ENCODE measurements around the gene COBL. TPM values are rescaled to one million over a fixed set of nuclear protein-coding genes. Genes with fewer than 3 reads are reported as not detected.

The COBL gene
- total RNA-seq, 4 donors from 2014 or later = 50.2 to 156 (median 65.1) TPM

DNA sequence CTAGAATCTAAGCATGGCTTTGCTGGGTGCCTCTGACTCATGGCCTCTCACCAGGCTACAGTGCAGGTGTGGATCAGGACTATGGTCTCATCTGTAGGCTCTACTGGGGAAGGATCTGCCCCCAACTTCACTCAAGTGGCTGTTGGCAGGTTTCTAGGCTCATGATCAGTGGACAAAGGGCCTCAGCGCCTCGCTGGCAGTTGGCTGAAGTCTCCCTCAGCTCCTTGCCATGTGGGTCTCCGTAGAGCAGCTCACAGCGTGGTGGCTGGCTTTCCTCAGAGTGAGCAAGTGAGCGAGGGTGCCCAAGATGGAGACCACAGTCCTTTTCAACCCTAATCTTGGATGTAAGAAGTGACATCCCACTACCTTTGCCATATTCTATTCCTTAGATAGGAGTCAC is 238.0 kb downstream of the COBL start:
- no peak for DNase-seq (ENCODE audit: low spot score in 2 of 2)

DNA sequence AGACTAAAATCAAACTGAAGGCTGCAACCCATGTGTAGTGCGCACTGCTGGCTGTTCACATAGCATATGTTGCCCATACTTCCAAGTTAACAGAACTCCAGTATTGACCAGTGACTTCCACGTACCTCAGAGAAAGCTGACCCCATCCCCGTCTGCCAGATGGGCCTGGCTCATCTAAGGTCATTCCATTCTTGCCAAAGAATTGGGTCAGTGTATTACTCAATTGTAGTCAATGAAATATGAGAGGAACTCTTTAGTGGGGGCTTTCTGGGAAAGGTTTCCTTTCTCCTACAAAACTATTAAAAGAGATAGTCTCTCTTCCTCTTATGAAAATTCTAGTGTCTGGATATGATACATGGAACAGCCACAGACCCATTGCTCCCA is 238.6 kb downstream of the COBL start:
- no peak overlapping the region for H3K4me3 ChIP-seq
- H3K27me3 ChIP-seq = no peaks in the 10 kb centered on the region
- TF ChIP-seq EP300 (IDR thresholded peaks at IDR 0.05) = no peak
- H3K27ac ChIP-seq = no peak overlapping the region
- no peak for DNase-seq (ENCODE audit: low spot score in 2 of 2)
- peaks cover 13% of the 10 kb centered on the region for H3K4me1 ChIP-seq
- 75% methylated on average over 3 of the region's 3 CpGs for WGBS
- H3K9me3 ChIP-seq = no peaks in the 10 kb centered on the region
- no peaks in the 10 kb centered on the region for H3K36me3 ChIP-seq

More for the DNA sequence above, 238.0 kb downstream of the COBL start:
- H3K36me3 ChIP-seq = no peaks in the 10 kb centered on the region
- no peaks in the 10 kb centered on the region for H3K27me3 ChIP-seq
- no peak overlapping the region for H3K4me3 ChIP-seq
- 96% methylated on average over 5 of the region's 5 CpGs for WGBS
- peaks cover 13% of the 10 kb centered on the region for H3K4me1 ChIP-seq
- no peak overlapping the region for H3K27ac ChIP-seq
- TF ChIP-seq, protein P1, sequence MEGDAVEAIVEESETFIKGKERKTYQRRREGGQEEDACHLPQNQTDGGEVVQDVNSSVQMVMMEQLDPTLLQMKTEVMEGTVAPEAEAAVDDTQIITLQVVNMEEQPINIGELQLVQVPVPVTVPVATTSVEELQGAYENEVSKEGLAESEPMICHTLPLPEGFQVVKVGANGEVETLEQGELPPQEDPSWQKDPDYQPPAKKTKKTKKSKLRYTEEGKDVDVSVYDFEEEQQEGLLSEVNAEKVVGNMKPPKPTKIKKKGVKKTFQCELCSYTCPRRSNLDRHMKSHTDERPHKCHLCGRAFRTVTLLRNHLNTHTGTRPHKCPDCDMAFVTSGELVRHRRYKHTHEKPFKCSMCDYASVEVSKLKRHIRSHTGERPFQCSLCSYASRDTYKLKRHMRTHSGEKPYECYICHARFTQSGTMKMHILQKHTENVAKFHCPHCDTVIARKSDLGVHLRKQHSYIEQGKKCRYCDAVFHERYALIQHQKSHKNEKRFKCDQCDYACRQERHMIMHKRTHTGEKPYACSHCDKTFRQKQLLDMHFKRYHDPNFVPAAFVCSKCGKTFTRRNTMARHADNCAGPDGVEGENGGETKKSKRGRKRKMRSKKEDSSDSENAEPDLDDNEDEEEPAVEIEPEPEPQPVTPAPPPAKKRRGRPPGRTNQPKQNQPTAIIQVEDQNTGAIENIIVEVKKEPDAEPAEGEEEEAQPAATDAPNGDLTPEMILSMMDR (IDR thresholded peaks at IDR 0.05) = no peak
- TF ChIP-seq EP300 (IDR thresholded peaks at IDR 0.05) (no peak), POLR2AphosphoS5 (IDR thresholded peaks at IDR 0.05) (no peak), POLR2A (IDR thresholded peaks at IDR 0.05) (no peak)
- no peaks in the 10 kb centered on the region for H3K9me3 ChIP-seq

DNA sequence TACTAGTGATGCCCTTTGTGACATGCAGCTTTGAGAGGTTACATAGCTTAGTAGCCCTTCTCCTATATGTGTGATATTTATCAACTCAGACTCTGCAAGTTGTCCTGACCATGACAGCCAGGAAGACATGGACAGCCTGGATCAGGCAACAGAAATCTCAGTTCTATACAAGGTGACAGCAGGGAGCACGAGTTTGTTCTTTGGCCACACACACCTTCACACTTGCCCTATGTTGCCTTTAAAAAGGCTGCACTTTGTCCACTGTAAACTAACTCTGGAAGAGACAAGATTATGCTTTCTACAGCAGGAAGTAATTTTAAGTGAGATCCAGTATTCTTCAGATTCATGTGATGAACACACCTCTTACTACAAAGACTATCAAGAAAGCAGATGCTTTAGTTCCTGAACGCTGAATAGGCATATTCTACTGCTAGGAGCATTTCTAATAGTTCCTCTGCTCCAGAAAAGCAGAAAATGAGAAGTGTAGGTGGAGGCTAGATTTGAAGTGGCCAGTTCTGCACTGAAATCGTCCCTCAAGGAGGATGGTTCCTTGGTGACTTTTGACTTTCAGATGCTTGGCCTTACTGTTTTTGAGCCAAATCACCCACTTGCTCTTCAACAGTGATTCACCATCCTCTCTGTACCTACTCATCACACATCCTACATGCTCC is 239.2 kb downstream of the COBL start:
- no peak overlapping the region for H3K4me3 ChIP-seq
- no peak overlapping the region for H3K27ac ChIP-seq
- H3K36me3 ChIP-seq = no peaks in the 10 kb centered on the region
- H3K9me3 ChIP-seq = no peaks in the 10 kb centered on the region
- no peaks in the 10 kb centered on the region for H3K27me3 ChIP-seq
- TF ChIP-seq EP300 (IDR thresholded peaks at IDR 0.05) (no peak), POLR2AphosphoS5 (IDR thresholded peaks at IDR 0.05) (no peak)
- DNase-seq (ENCODE audit: low spot score in 2 of 2) = no peak
- WGBS = 85% methylated on average over 3 of the region's 3 CpGs
- peaks cover 13% of the 10 kb centered on the region for H3K4me1 ChIP-seq

- no peak overlapping the region for H3K4me3 ChIP-seq
- no peaks in the 10 kb centered on the region for H3K27me3 ChIP-seq
- 50% methylated on average over 11 of the region's 11 CpGs for WGBS
- H3K9me3 ChIP-seq = no peaks in the 10 kb centered on the region
- DNase-seq (ENCODE audit: low spot score in 2 of 2) = no peak
- H3K4me1 ChIP-seq = peaks cover 11% of the 10 kb centered on the region
- peak overlapping the region; percentile 11 for H3K27ac ChIP-seq
- H3K36me3 ChIP-seq = no peaks in the 10 kb centered on the region
- TF ChIP-seq EP300 (IDR thresholded peaks at IDR 0.05) (no peak), POLR2A (IDR thresholded peaks at IDR 0.05) (no peak), POLR2AphosphoS5 (IDR thresholded peaks at IDR 0.05) (no peak)
- TF ChIP-seq, protein P1 (IDR thresholded peaks at IDR 0.05) = no peak
Observed at GRCh38 chr7:51075681-51076580, 240.7 kb downstream of the COBL start.

- H3K36me3 ChIP-seq = no peaks in the 10 kb centered on the region
- no peak overlapping the region for H3K27ac ChIP-seq
- H3K4me1 ChIP-seq = peaks cover 8% of the 10 kb centered on the region
- WGBS = 76% methylated on average over 8 of the region's 8 CpGs
- H3K9me3 ChIP-seq = no peaks in the 10 kb centered on the region
- H3K4me3 ChIP-seq = no peak overlapping the region
- DNase-seq (ENCODE audit: low spot score in 2 of 2) = no peak
- no peaks in the 10 kb centered on the region for H3K27me3 ChIP-seq
- TF ChIP-seq POLR2A (IDR thresholded peaks at IDR 0.05) (no peak), POLR2AphosphoS5 (IDR thresholded peaks at IDR 0.05) (no peak), EP300 (IDR thresholded peaks at IDR 0.05) (no peak)
- TF ChIP-seq, protein P1 (IDR thresholded peaks at IDR 0.05) = no peak
Observed at GRCh38 chr7:51073171-51073570, 243.4 kb downstream of the COBL start.

- H3K9me3 ChIP-seq = no peaks in the 10 kb centered on the region
Observed at GRCh38 chr7:51072281-51072680, 244.3 kb downstream of the COBL start.

More at GRCh38 chr7:51072281-51072680, 244.3 kb downstream of the COBL start:
- DNase-seq (ENCODE audit: low spot score in 2 of 2) = no peak
- WGBS = 65% methylated on average over 2 of the region's 2 CpGs
- Histone ChIP-seq H3K36me3 (no peaks in the 10 kb centered on the region), H3K27ac (no peak overlapping the region), H3K27me3 (no peaks in the 10 kb centered on the region), H3K4me3 (no peak overlapping the region), H3K4me1 (peaks cover 14% of the 10 kb centered on the region)
- TF ChIP-seq, protein P1 (IDR thresholded peaks at IDR 0.05) = no peak
- TF ChIP-seq POLR2AphosphoS5 (IDR thresholded peaks at IDR 0.05) = no peak
- no peak for TF ChIP-seq POLR2A (IDR thresholded peaks at IDR 0.05)
- TF ChIP-seq EP300 (IDR thresholded peaks at IDR 0.05) = no peak

Data from suprapubic skin (tissue), 4 donors.